GM18519 (cell line): ENCODE data around the gene PON3.

ENCODE experiments used
- ATAC-seq: cut with Tn5 transposase; IDR thresholded peaks from one replicate; pipeline ENCODE4 v1.9.1; 2021; ENCODE audit warnings: mild to moderate bottlenecking, moderate library complexity; ENCODE audit not compliant: unreplicated experiment, low FRiP score

PON3 gene

DNA sequence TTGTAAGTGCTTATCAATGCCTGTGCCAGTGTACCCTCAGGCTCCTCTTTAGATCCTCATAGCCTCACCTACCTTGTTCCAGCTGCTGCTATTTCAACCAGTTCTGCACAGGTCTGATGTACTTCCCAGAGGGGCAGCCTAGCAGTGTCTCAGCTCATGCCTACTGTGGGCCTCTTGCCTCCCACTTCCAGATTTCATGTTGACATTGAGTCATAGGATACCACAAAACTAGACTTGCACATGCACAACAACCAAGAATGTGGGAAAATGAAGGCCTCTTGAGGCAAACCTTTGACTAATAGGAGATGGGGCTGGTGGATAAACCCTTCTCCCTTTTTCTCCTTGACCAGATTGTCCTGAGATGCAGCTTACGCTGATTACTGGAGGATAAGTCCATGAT, 31.0 kb downstream of the PON3 start:
- ATAC-seq = no peak

DNA sequence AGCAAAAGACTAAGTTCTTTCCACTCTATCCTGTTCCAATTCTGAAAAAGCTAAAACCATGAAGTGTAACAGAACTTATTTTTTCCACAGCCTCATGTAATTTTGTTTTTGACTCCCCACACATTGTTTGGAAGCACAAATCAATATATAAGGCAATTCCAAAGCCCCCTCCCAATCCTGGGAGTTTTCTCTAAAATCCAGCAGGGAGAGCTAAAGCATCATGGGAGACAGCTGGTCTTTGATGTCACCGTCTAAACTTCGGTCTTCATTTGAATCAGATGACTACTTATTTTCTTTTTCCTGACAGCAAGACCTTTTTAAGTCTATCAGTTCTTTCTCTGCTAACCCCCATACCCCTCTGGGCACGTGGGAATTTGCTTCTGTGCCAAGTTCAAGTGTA, 38.6 kb downstream of the PON3 start:
- ATAC-seq = no peak

DNA sequence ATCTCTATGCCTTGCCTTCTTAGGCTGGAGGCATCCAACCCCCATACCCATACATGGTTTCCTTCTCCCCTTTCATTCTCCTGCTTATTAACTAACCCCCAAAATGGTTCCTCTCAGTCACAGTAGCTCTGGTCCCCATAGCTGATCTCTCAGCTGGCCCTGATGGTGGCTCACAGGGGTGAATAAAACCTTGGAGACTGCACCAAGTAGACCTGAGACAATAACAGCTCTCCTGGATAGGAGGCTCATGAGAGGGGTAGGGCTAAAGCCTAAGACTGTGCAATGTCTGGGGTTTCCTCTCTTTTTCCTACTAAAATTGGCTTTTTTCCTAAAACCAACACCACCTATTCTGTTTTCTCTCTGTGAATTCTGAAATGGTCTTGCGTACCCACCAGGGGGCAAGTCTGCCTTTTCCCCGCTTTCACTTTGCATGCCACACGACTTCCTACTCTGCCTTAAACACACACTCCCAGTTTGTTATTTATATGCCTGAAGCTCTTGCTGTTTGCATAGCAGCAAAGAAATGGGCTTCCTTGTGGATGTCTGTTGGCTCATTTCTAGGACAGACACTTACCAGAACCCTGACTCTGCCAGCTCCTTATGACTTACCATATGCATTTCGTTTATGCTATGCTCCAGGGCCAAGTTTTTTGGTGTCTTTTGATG, 53.4 kb downstream of the PON3 start:
- ATAC-seq = no peak

DNA sequence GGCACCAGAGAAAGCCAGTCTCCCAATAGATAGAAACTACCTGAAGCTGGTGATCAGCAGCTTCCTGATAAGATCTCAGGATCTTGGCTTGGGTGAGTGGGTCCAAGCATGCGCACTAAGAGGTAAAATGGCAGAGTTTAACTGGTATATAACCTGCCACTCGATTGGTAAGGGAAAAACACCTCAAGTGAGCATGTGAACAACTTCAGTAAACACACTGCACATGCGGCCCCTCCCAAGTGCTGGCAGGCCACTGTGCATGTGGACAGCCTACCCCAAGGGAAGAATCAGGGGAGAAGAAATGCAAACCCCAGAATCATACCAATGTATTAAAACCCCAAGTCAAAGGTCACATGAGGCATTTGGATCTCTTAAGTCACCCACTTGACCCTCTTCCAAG, 54.1 kb downstream of the PON3 start:
- ATAC-seq = no peak

DNA sequence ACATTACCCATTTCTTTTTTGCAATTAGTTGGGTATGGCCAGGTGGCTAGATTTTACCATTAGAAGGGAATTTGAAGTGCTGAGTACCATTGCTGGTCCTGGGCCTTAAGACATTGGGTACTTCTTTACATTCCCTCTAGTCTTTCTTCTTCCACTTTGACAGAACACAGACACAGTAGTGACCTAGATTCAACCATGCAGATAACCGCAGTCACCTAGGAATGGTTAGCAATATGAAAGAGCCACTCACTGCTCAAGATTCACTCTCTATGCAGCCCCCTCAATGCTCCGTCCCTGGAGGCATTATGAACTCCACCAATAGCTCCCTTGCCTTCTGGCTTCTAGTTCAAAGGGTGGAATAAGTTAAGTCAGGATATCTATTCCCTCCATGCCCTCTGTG, 55.7 kb downstream of the PON3 start:
- ATAC-seq = no peak

DNA sequence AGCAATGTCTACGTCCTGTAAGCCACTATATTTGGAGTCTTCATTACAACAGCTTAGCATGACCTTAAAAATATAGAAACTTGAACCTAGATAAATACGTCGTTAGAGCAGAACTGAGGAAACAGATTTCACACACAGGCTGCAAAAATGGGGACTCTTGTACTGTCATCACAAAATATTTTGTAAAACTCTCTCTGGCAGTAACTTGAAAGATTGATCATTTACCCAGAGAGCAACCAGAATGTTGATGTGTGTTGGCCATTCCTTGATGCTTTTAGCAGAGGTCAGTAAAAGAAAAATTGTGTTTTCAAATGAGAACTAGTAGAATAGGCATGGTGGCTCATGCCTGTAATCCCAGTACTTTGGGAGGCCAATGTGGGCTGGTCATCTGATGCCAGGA, 57.3 kb downstream of the PON3 start:
- ATAC-seq = no peak

DNA sequence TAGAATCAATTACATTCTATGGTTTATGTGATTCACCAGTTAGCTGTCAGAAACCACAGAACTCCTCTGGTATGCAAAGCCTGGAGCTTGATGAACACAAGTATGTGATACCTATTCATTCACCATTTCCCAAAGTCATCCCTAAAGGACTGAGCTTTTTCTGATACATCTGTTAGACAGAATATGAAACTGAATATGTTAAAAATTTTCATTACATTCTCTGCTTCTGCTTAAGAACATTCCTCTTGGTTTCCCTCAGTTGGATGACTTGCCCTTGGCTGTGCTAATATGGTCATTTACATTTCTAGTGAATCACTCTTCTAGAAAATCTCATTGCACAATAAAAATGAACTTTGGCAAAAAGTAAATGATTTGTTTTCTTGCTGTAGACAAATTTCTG, 61.1 kb downstream of the PON3 start:
- ATAC-seq = no peak

DNA sequence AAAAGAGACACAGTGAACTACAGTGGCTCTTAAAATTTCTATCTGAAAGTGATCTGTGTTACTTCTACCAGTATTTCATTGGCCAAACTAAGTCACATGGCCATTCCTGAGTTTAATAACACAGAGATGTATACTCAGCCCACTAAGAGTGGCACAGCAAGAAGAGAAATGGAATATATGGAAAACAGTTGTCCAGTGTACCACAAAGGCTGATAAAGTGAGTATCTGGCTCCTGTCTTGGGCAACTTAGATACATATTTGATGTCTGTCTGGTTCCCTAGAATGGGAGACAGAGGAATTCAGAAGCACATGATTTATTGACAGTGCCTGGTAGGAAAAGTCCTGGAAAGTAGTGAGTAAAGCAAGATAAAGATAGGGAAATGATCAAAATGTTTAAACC, 61.7 kb downstream of the PON3 start:
- ATAC-seq = no peak

DNA sequence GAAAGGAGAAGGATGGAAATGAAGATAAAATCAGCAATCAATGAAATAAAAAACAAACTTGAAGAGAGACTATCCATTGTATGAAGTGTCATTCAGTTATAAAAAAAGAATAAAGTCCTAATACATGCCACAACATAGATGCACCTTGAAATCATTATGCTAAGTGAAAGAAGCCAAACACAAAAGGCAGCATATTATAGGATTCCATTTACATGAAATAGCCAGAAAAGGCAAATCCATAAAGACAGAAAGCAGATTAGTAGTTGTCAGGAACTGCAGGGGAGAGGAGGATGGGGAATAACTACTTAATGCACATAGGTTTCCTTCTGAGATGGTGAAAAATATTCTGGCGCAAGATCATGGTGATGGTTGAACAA, 65.2 kb downstream of the PON3 start:
- peak; percentile 30 for ATAC-seq

DNA sequence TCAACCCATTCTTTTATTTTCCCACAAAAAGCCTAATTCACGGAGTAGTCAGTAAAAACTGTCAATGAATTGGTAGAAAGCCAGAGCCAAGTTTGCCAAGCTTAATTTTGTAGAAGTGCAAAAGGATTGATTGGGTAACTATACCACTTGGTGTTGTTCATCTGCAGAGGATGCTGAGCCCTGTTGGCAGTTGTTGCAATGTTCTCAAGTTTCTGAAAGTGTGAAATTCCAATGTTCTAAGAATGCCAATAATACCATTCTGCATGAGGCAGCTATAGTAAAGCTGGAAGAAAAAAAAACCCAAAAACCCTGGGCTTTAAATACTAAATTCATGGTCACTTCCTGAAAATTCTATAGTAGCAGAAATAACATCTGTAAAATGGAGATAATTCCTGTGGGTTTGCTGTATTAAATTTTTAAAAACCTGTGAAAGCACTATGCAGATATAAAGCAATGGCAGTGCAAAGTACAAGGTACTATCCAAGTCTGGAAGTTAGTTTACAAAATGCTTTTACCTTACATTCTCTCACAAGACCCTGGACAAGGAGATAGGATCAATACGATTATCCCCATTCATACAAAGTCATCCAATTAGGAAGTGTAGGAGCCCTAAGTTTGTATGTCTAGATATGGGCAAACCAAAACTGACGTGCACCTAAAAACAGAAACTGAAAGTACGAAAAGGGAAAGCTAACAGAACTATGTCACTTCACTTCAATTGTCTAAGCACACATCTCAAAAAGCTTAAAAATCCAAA, 65.8 kb downstream of the PON3 start:
- ATAC-seq = peak; percentile 98

DNA sequence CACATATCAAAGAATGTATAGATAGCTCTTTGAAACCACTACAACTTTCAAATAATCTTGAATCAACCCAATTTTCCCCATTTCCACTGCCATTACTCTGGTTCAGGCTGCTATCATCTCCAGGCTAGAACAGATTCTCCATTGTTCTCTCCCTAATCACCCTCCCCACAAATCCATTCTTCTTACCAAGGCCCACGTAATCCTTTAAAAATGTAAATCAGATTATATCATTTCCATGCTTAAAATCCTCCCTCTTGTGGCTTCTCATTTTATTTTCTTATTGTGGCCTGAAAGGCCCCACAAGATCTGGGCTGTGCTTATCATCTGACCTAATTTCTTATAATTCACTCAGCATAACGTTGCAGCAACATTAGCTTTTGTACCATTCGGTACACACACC, 68.8 kb downstream of the PON3 start:
- no peak for ATAC-seq

DNA sequence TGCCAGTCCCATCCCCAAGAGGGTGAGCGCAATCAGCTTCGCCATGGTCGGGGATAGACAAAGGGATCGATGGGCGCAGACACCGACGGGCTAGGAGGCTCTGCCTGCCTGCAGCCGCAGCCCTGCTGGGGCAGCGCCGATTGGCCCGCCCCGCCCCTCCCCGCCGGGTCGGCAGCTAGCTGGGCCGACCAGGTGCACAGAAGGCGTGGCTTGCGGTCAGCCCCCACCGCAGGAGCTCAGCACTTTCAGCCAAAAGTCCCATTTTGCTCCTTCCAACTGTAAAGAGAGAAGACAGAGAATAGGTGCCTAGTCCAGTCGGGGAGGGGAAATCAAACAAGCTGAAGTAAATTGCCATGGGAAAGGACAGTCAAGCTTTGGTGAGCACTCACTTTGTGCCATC, 71.7 kb downstream of the PON3 start, which contains the start of gene PON1:
Gene PON1 (minus strand): TSS at position 102 of the 400 bp plus-strand sequence. CDS start 57 bp downstream, at position 45.
- no peak for ATAC-seq

DNA sequence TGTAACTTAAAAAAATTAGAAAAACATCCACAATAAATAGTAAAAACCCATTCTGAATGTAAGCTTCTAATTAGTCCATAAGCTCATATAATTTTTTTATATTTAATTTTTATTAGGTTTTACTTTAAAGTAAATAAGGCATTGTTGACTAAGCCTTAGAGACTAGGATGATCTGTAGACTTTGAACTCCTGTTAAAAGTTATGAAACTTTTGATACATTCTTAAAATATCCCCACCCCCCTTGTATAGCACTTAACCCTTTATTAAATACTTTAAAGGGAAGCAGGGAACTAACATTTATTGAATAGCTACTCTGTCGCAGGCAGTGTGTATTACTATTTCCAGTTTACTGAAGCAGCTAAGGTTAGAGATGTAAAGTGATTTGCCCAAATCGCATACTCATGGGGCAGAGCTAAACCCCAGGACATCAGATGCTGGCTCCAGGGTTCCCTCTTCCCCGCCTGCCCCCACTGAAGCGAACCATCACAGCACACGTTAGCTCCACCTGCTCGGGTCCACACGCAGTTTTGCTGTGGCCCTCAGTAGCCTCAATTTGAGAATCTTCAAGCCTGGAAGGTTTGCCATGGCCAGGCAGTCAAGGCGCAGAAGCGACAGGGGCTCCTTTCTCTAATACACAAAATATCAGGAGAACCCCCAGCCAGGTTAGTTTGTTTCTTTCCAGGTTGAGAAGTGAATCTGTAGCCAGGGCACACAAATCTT, 72.6 kb downstream of the PON3 start:
- ATAC-seq = no peak

DNA sequence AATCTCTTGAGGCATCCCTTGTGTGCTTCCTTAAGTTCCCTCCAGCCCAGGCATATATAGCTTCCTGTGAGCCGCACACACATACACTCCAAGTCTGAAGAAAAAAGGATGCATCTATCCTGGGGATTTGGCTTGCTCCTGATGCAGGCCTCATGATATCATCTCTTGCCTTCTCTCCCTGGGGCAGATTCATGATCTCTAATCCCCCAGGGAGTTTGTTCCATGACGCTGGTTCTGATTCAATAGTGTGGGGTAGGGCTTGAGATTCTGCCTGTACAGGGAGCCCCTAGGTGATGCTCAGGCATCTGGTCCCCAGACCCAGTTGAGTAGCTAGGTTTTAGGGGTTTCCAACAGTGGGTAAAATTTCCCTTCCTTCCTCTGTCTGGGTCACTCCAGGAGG, 73.3 kb downstream of the PON3 start:
- no peak for ATAC-seq

DNA sequence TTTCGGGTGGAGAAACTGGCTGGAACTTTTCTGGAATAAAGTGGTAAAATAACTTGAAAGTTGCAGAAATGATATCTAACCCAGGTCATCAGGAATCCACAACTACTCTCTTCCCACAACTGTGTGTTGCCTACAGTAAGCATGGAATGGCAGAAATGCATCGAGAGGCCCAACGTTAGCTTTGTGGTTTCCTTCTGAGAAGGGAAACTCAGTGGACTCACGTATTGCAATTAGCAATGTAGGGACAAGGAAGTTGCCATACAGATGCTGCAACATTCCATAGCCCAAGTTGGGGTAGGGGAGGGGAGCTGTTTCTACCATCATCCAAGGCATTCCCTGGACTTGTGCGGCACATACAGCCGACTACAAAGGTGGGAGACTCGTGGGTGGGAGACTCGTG, 73.8 kb downstream of the PON3 start:
- no peak for ATAC-seq

DNA sequence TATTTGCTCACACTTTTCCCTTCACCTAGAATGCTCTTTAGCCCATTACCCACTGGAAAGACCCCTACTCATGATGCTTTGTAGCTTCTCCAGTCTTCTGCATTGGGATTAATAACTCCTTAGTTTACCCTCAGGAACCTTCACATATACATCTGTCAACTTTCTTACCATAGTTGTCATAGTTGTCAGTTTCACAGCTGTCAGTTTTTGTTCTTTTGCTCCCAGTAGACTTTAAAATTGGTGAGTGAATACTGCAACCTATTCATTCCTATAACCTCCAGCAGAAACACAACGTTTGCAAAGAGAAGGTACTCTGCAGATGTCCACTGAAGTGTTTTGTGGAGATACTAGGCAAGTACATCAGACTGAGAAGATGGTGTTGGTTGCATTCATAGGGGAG, 74.5 kb downstream of the PON3 start:
- ATAC-seq = no peak

DNA sequence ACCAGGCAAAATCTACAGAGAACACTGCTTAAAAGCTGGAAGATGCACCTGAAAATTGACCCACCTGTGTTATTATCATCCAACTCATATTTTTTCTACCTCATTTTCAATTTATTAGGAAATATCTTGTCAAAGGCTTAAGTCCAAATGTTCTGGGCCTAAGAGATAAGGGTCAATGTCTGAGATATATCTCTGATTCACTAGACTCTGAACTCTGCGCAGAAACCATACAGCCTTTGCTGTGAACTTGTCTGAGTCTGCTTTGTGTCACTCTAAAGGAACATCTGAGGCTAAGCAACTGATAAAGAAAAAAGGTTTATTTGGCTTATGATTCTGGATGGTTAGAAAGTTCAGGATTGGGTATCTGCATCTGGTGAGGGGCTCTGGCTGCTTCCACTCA, 75.5 kb downstream of the PON3 start:
- ATAC-seq = no peak

DNA sequence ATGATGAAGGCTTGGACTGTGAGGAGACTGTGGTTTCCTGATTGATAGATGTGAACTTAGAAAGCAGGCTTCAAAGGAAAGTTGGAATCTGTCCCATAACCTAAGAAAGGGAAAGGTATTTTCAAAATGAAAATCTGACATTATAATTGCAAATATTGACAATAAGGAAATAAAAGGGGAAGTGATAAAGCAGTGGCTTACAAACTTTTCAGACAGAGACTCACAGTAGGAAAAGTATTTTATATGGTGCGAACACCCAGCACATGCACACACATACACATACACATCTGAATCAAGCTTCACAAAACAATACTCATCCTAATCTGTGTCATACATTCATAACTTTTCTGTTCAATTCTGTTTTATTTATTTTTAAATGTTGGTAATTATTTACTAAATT, 76.6 kb downstream of the PON3 start:
- no peak for ATAC-seq

DNA sequence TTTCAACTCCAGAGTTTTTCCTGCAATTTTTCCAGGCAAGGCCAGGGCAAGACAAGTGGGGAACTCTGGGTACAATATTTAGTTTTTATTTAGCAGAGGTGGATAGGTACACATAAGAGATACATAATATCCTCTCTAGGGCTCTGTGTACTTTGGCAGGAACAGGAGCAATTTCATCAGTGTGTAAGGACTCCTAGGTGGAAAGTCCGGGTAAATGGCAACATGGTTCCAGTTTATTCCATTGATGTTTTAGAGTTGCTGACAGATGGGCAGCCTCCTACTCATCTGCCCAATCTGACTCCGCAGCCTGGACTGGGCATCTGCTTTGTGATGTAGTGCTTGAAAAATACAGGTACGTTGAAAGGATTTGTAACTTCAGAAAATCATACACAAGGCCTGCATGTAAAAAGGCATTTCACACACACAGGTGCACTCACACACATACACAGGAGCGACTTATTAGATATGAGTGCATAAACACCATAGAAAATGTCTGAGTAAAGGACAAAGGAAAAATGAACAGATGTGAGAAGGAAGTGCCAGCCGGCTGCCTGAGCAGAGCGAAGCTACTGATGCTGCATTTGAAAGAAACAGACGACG, 77.6 kb downstream of the PON3 start:
- no peak for ATAC-seq

DNA sequence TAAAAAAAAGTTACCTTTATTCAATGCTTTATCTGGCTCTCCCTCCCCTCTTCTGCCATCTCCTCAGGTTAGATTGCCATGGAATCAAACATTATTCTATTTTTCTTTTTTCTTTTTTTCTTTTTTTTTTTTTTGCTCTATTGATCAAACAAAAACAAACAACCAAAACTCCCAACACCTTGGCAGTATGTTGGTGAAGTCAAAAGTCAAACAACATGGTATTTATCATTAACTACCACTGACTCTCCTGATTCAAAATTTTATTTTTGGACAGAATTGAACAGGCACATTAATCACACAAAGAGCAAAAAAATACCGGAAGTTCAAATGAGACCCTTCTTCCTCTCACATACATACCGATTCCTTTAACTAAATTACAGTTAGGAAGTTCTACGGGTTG, 78.2 kb downstream of the PON3 start:
- ATAC-seq = no peak

DNA sequence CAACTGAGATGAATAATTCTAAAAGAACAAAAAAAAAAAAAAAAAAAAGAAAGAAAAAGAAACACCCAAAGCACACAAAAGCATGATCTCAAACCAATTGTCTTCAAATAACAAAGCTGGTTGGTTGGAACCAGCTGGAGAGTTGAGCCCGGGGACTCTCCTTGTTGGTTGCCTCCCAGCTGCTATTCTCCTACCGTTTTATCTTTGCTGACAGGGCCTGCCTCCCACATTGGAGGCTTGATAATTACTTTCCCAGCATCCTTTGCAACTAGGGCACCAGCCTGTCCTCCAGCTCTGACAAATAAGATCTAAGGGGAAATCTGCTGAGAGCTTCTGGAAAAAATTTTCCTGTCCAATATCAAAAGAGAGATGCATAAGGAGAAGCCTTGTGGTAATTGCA, 78.6 kb downstream of the PON3 start:
- ATAC-seq = no peak
